H1 (cell line): ENCODE measurements around the gene PRCP. TPM values are rescaled to one million over a fixed set of nuclear protein-coding genes. Genes with fewer than 3 reads are reported as not detected.
"Not testable (repeated sequence)": the region's sequence is repeated elsewhere in the genome, so short reads cannot be mapped to it uniquely, and the experiment has no call there.

Experiments used
- CTCF ChIA-PET: fragments of 300-600 bp; sonication (Branson Sonifier 250); formaldehyde crosslinking; loops from one replicate; lab custom pipeline; 2021; ENCODE audit not compliant: partially characterized antibody; lab: Charles Lee
- POLR2A ChIA-PET: fragments of 300-600 bp; sonication (Branson Sonifier 250); formaldehyde crosslinking; loops from one replicate; lab custom pipeline; 2021; ENCODE audit warnings: inconsistent platforms; ENCODE audit not compliant: partially characterized antibody; lab: Charles Lee
- DNase-seq, 2 experiments: peaks; one replicate each; pipeline versions ENCODE4 v3.0.0 to v3.0.0-alpha.2; 2010 to 2022; ENCODE audit warnings: low spot score in 2 of 2, low read depth in 1 of 2, mixed read lengths in 1 of 2
- FAIRE-seq: peaks from 2 replicates; lab custom pipeline; 2011; peaks lifted over from hg19 to GRCh38; lab: Jason Lieb, UNC
- H2AFZ ChIP-seq: 2 replicates; pipeline ENCODE4 v1.8.1; 2012; ENCODE audit warnings: low read length, inconsistent platforms
- H2AK5ac ChIP-seq: 2 replicates; pipeline ENCODE4 v1.6.1; 2013; ENCODE audit warnings: low read depth, low read length
- H2BK120ac ChIP-seq: replicated peaks from 2 replicates; pipeline ENCODE3; 2013; ENCODE audit warnings: low read depth, low read length, inconsistent platforms
- H2BK12ac ChIP-seq: 2 replicates; pipeline ENCODE4 v1.6.1; 2013; ENCODE audit warnings: low read depth, low read length
- H2BK15ac ChIP-seq: 2 replicates; pipeline ENCODE4 v1.6.1; 2013; ENCODE audit warnings: low read length
- H2BK20ac ChIP-seq: 2 replicates; pipeline ENCODE4 v1.6.1; 2013; ENCODE audit warnings: low read length
- H2BK5ac ChIP-seq: 2 replicates; pipeline ENCODE4 v1.6.1; 2013; ENCODE audit warnings: low read depth, low read length
- H3K14ac ChIP-seq: 2 replicates; pipeline ENCODE4 v1.6.1; 2013; ENCODE audit warnings: inconsistent platforms; ENCODE audit not compliant: insufficient read length
- H3K18ac ChIP-seq: 2 replicates; pipeline ENCODE4 v1.6.1; 2013; ENCODE audit warnings: low read length; ENCODE audit errors: extremely low read depth
- H3K23ac ChIP-seq: 2 replicates; pipeline ENCODE4 v1.6.1; 2013; ENCODE audit warnings: inconsistent platforms; ENCODE audit not compliant: insufficient read length
- H3K23me2 ChIP-seq: 2 replicates; pipeline ENCODE4 v1.6.1; 2013; ENCODE audit warnings: low read depth, low read length
- H3K27ac ChIP-seq: 2 replicates; pipeline ENCODE4 v1.6.1; 2011; ENCODE audit warnings: low read depth, low read length, inconsistent platforms
- H3K27me3 ChIP-seq, 4 experiments: replicated peaks in 1 of 4; 1 replicate in 1 of 4; 2 replicates in 3 of 4; pipeline versions ENCODE4 v1.6.1 to v1.8.1; 2011 to 2013; ENCODE audit warnings: low read length in 3 of 4, mild to moderate bottlenecking in 3 of 4, inconsistent platforms in 2 of 4, mixed read lengths in 2 of 4, moderate library complexity in 1 of 4; ENCODE audit not compliant: control insufficient read depth in 3 of 4, insufficient read depth in 3 of 4; ENCODE audit errors: extremely low read depth in 1 of 4
- H3K36me3 ChIP-seq, 4 experiments: 2 replicates each; pipeline versions ENCODE4 v1.6.1 to v1.8.1; 2011 to 2013; ENCODE audit warnings: mild to moderate bottlenecking in 4 of 4, low read length in 3 of 4, moderate library complexity in 2 of 4, control low read depth in 1 of 4, inconsistent platforms in 1 of 4; ENCODE audit not compliant: insufficient read depth in 4 of 4, control insufficient read depth in 2 of 4
- H3K4ac ChIP-seq: replicated peaks from 2 replicates; pipeline ENCODE3; 2013; ENCODE audit warnings: low read length, low read depth, mixed read lengths, inconsistent platforms; ENCODE audit not compliant: insufficient read length
- H3K4me1 ChIP-seq, 4 experiments: replicated peaks in 1 of 4; 1 replicate in 1 of 4; 2 replicates in 3 of 4; pipeline versions ENCODE4 v1.6.1 to v1.8.1; 2011 to 2013; ENCODE audit warnings: low read length in 3 of 4, inconsistent platforms in 2 of 4, mixed read lengths in 1 of 4; ENCODE audit not compliant: insufficient read depth in 4 of 4, control insufficient read depth in 3 of 4
- H3K4me2 ChIP-seq, 2 experiments: 2 replicates each; pipeline versions ENCODE4 v1.6.1 to v1.8.1; 2011 to 2013; ENCODE audit warnings: low read depth in 2 of 2, low read length in 2 of 2, control low read depth in 1 of 2, inconsistent platforms in 1 of 2, mild to moderate bottlenecking in 1 of 2; ENCODE audit not compliant: insufficient read depth in 1 of 2
- H3K4me3 ChIP-seq, 4 experiments: fragments of 200-600, 300-600 bp in 1 of 4; sonication (generic), shearing (Covaris generic), sonication (Bioruptor Twin) in 1 of 4; 2 replicates each; pipeline versions ENCODE4 v1.5.1 to v1.8.1; 2011 to 2016; ENCODE audit warnings: low read length in 4 of 4, low read depth in 3 of 4, control low read depth in 2 of 4, inconsistent platforms in 2 of 4, mild to moderate bottlenecking in 2 of 4, mixed read lengths in 1 of 4, moderate library complexity in 1 of 4; ENCODE audit not compliant: insufficient read depth in 2 of 4; ENCODE audit errors: extremely low read depth in 1 of 4
- H3K56ac ChIP-seq: replicated peaks from 2 replicates; pipeline ENCODE3; 2013; ENCODE audit warnings: low read depth, mild to moderate bottlenecking, mixed read lengths, low read length, inconsistent platforms; ENCODE audit not compliant: insufficient read length
- H3K79me1 ChIP-seq: 2 replicates; pipeline ENCODE4 v1.6.1; 2013; ENCODE audit warnings: low read depth, low read length, control low read depth
- H3K79me2 ChIP-seq, 2 experiments: 2 replicates each; pipeline versions ENCODE4 v1.6.1 to v1.8.1; 2012 to 2013; ENCODE audit warnings: low read length in 2 of 2, mild to moderate bottlenecking in 2 of 2, inconsistent platforms in 1 of 2; ENCODE audit not compliant: insufficient read depth in 2 of 2, control insufficient read depth in 1 of 2
- H3K9ac ChIP-seq, 4 experiments: replicated peaks in 1 of 4; 1 replicate in 1 of 4; 2 replicates in 3 of 4; pipeline versions ENCODE4 v1.6.1 to v1.8.1; 2011 to 2013; ENCODE audit warnings: low read depth in 3 of 4, low read length in 3 of 4, control low read depth in 2 of 4, mild to moderate bottlenecking in 2 of 4, moderate library complexity in 2 of 4, inconsistent platforms in 1 of 4; ENCODE audit errors: extremely low read depth in 1 of 4
- H3K9me3 ChIP-seq, 2 experiments: 2 replicates each; pipeline versions ENCODE4 v1.6.1 to v1.8.1; 2012 to 2013; ENCODE audit warnings: mild to moderate bottlenecking in 2 of 2, moderate library complexity in 2 of 2, control low read depth in 1 of 2, inconsistent platforms in 1 of 2, low read depth in 1 of 2, low read length in 1 of 2, mixed read lengths in 1 of 2; ENCODE audit not compliant: insufficient read depth in 2 of 2
- H4K20me1 ChIP-seq, 2 experiments: replicated peaks in 1 of 2; 2 replicates each; pipeline versions ENCODE3 to v1.8.1; 2011 to 2013; ENCODE audit warnings: inconsistent platforms in 2 of 2, low read length in 2 of 2, mild to moderate bottlenecking in 1 of 2; ENCODE audit not compliant: insufficient read depth in 2 of 2, control insufficient read depth in 1 of 2
- H4K5ac ChIP-seq: 2 replicates; pipeline ENCODE4 v1.6.1; 2013; ENCODE audit warnings: low read length, low read depth, mixed read lengths, inconsistent platforms; ENCODE audit not compliant: insufficient read length
- H4K8ac ChIP-seq: 2 replicates; pipeline ENCODE4 v1.8.0; 2013; ENCODE audit warnings: mild to moderate bottlenecking, moderate library complexity, low read length, inconsistent platforms; ENCODE audit not compliant: insufficient read depth; ENCODE audit errors: extremely low read depth
- H4K91ac ChIP-seq: replicated peaks from 2 replicates; pipeline ENCODE3; 2013; ENCODE audit warnings: low read length, mixed read lengths, inconsistent platforms; ENCODE audit not compliant: insufficient read length
- WGBS, 2 experiments: shearing (Covaris generic) in 1 of 2; methylation state at CpG; one replicate each; pipeline versions ENCODE4 v1.1.6 to v1.1.7; 2013 to 2015; ENCODE audit warnings: low lambda C conversion rate in 2 of 2, mixed read lengths in 2 of 2, inconsistent platforms in 1 of 2, low coverage in 1 of 2, missing lambda C conversion rate in 1 of 2; ENCODE audit not compliant: insufficient replicate concordance in 2 of 2, insufficient coverage in 1 of 2, insufficient read length in 1 of 2; ENCODE audit errors: extremely low coverage in 1 of 2, missing lambda C conversion rate in 1 of 2; 5-methylcytosine and 5-hydroxymethylcytosine counted together
- polyA plus RNA-seq, 7 experiments: library from polyadenylated mRNA; depleted of rRNA in 3 of 7; stranded (reverse) in 5 of 7; unstranded in 2 of 7; fragments of >200 nt in 5 of 7; fragments of 200-250 nt in 2 of 7; gene quantifications; 1 replicate in 5 of 7; 2 replicates in 1 of 7; 4 replicates in 1 of 7; pipeline versions ENCODE4 v1.2.1 to v1.2.3, GENCODE V29; 2011 to 2013; ENCODE audit warnings: missing spikeins in 2 of 7, mixed read lengths in 2 of 7
- total RNA-seq: library from RNA; stranded (reverse); fragmentation: NEBNext Ultra II Directional; extraction: Animal tissue kit (Norgen Biotek cat#: 25700); gene quantifications from 2 replicates; pipeline ENCODE4 v1.2.1, GENCODE V29; 2021

PRCP gene
- total and polyA plus RNA-seq, 2 of the 8 experiments (the other 6 are each of a cell fraction or from before 2014, with no cell fraction given) = 63.8 to 84.4 TPM

GRCh38 chr11:82945041-82945440, 44.8 kb upstream of the PRCP start:
- H3K4me2 ChIP-seq, H3K4me1 ChIP-seq, H4K8ac ChIP-seq, H3K4ac ChIP-seq, H3K79me2 ChIP-seq, H3K79me1 ChIP-seq, FAIRE-seq, CTCF ChIA-PET, H3K36me3 ChIP-seq, H2BK5ac ChIP-seq, POLR2A ChIA-PET, H4K20me1 ChIP-seq, H3K9me3 ChIP-seq, H2BK120ac ChIP-seq, H3K27ac ChIP-seq, H2AFZ ChIP-seq, H3K23ac ChIP-seq, H3K18ac ChIP-seq, H3K14ac ChIP-seq, DNase-seq, H3K23me2 ChIP-seq, H3K4me3 ChIP-seq, H2AK5ac ChIP-seq, H3K27me3 ChIP-seq, H3K9ac ChIP-seq, H4K5ac ChIP-seq, H4K91ac ChIP-seq, H3K56ac ChIP-seq, H2BK20ac ChIP-seq, H2BK15ac ChIP-seq, H2BK12ac ChIP-seq: not testable (repeated sequence)
- WGBS, 2 experiments = 93% methylated on average over 1 of the region's 1 CpG; no CpG with 5 or more reads in 1 of the 2 experiments
